Measurements from ENCODE around the gene KIZ. TPM values are rescaled to one million over a fixed set of nuclear protein-coding genes. Genes with fewer than 3 reads are reported as not detected.
"Not testable (repeated sequence)": the region's sequence is repeated elsewhere in the genome, so short reads cannot be mapped to it uniquely, and the experiment has no call there.

Gene KIZ
- total RNA-seq, 2 donors from 2014 or later = 6.3 to 17.1 TPM

DNA sequence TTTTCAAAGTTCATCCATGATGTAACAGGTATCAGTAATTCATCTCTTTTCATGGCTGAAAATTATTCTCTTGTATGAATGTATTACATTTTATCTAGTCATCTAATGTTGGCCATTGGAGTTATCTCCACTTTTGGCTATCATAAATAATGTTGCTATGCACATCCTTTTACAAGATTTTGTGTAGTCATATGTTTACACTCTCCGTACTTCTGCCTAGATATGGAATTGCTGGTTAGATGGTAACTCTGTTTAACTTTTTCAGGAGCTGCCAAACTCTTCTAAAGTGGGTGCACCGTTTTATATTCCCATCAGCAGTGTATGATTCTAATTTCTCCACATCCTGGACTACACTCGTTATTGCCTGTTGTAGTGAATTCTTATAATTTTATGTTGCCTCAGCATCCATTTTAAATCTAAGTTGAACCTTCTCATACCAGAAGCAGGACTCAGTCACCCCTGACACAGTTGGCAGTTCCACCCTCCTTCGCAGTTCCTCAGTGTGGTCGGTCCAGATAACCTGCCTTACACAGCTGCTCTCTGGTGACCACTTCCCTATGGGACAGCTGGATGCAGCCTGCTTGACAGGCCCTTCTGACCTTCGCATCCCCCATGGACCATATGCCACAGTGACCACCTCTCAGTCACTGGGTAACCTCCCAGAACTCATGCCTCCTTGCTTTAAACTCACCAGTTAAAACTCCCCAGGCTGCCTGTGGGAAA, 33.9 kb downstream of the KIZ start:
- TF ChIP-seq, protein P1, sequence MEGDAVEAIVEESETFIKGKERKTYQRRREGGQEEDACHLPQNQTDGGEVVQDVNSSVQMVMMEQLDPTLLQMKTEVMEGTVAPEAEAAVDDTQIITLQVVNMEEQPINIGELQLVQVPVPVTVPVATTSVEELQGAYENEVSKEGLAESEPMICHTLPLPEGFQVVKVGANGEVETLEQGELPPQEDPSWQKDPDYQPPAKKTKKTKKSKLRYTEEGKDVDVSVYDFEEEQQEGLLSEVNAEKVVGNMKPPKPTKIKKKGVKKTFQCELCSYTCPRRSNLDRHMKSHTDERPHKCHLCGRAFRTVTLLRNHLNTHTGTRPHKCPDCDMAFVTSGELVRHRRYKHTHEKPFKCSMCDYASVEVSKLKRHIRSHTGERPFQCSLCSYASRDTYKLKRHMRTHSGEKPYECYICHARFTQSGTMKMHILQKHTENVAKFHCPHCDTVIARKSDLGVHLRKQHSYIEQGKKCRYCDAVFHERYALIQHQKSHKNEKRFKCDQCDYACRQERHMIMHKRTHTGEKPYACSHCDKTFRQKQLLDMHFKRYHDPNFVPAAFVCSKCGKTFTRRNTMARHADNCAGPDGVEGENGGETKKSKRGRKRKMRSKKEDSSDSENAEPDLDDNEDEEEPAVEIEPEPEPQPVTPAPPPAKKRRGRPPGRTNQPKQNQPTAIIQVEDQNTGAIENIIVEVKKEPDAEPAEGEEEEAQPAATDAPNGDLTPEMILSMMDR (IDR thresholded peaks at IDR 0.05) = no peak
- H3K9me3 ChIP-seq = no peaks in the 10 kb centered on the region
- H3K4me3 ChIP-seq = no peak overlapping the region
- H3K9ac ChIP-seq (ENCODE audit: low read depth in 2 of 2, low read length in 2 of 2) = no peak overlapping the region
- H3K4me1 ChIP-seq = no peaks in the 10 kb centered on the region
- intact Hi-C loops (cut with DNase I) = no loop called here
- no peak for DNase-seq
- H3K27me3 ChIP-seq = no peaks in the 10 kb centered on the region
- H3K36me3 ChIP-seq = no peaks in the 10 kb centered on the region
- no peak overlapping the region for H3K27ac ChIP-seq

DNA sequence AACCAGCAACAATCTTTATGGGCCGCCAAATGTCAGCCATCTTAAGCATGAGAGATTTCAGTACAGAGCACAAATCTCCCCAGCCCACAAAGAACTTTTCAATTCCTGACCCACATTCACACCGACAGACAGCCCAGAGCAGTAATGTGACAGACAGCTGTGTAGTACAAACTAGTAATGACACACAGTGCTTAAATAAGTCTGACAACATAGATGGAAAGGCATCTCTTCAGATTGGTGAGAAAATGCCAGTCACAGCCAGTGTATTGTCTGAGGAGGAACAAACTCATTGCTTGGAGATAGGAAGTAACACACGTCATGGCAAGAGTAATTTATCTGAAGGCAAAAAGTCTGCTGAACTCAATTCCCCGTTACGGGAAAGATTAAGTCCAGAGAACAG, 36.0 kb downstream of the KIZ start:
- Histone ChIP-seq H3K27me3 (no peaks in the 10 kb centered on the region), H3K9ac (ENCODE audit: low read depth in 2 of 2, low read length in 2 of 2) (no peak overlapping the region), H3K27ac (no peak overlapping the region), H3K9me3 (no peaks in the 10 kb centered on the region), H3K4me3 (no peak overlapping the region), H3K4me1 (no peaks in the 10 kb centered on the region), H3K36me3 (no peaks in the 10 kb centered on the region)
- DNase-seq = no peak
- TF ChIP-seq, protein P1 (IDR thresholded peaks at IDR 0.05) = no peak
- intact Hi-C loops (cut with DNase I) = no loop called here

DNA sequence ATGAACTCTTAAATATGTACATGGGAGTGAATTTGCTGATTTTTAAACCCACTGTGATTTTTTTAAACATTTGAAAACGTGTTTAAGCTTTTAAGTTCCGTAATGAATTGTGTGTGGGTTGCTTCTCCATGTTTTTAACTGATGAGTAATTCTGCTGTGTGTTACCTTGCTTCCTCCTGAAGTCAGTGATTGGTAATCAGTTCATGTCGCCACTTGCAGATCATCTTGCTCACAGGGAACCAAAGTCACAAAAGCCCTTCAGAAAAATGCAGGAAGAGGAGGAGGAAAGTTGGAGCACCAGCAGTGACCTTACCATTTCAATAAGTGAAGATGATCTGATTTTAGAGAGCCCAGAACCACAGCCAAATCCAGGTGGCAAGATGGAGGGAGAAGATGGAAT, 36.7 kb downstream of the KIZ start:
- Histone ChIP-seq H3K9me3 (no peaks in the 10 kb centered on the region), H3K27me3 (no peaks in the 10 kb centered on the region), H3K36me3 (no peaks in the 10 kb centered on the region), H3K27ac (no peak overlapping the region), H3K9ac (ENCODE audit: low read depth in 2 of 2, low read length in 2 of 2) (no peak overlapping the region), H3K4me3 (no peak overlapping the region), H3K4me1 (no peaks in the 10 kb centered on the region)
- TF ChIP-seq, protein P1 (IDR thresholded peaks at IDR 0.05) = no peak
- intact Hi-C loops (cut with DNase I) = no loop called here
- DNase-seq = no peak

DNA sequence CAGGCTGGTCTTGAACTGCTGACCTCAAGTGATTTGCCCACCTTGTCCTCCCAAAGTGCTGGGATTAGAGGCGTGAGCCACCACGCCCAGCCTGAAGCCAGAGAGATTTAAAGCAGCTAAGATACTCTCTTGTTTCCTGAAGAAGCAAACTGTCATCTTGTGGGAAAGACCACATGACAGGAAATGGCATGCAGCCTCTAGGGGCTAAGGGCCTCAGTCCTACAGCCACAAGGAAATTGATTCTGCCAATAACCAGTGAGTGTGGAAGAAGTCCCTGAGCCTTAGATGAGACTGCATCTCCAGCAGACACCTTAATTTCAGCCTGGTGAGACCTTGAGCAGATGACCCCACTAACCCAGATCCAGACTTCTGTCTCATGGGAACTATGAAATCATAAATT, 40.9 kb downstream of the KIZ start:
- no peaks in the 10 kb centered on the region for H3K9me3 ChIP-seq
- H3K27me3 ChIP-seq = no peaks in the 10 kb centered on the region
- no peak for DNase-seq
- intact Hi-C loops (cut with DNase I) = no loop called here
- TF ChIP-seq, protein P1 (IDR thresholded peaks at IDR 0.05) = no peak
- H3K9ac ChIP-seq (ENCODE audit: low read depth in 2 of 2, low read length in 2 of 2) = no peak overlapping the region
- H3K27ac ChIP-seq = no peak overlapping the region
- no peak overlapping the region for H3K4me3 ChIP-seq
- H3K36me3 ChIP-seq = no peaks in the 10 kb centered on the region
- no peaks in the 10 kb centered on the region for H3K4me1 ChIP-seq

DNA sequence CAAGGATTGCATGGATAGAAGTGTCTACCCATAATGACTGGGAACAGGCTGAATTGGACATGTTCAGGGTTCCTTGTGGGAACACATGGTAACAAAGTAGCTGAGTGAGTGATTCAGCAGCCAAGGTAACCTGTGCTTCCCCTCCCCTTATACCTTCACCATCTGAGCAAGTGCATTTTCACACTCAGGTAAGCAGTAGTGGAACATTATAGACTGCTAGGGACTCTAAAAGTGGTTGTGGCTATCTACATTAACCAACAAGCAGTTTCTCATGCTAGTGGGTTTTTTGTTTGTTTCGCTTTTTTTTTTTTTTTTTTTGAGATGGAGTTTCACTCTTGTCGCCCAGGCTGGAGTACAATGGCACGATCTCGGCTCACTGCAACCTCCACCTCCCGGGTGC, 41.4 kb downstream of the KIZ start:
- intact Hi-C loops (cut with DNase I) = no loop called here
- Histone ChIP-seq H3K27me3 (no peaks in the 10 kb centered on the region), H3K9me3 (no peaks in the 10 kb centered on the region), H3K4me1 (no peaks in the 10 kb centered on the region), H3K36me3 (no peaks in the 10 kb centered on the region), H3K4me3 (no peak overlapping the region), H3K27ac (no peak overlapping the region), H3K9ac (ENCODE audit: low read depth in 2 of 2, low read length in 2 of 2) (no peak overlapping the region)
- TF ChIP-seq, protein P1 (IDR thresholded peaks at IDR 0.05) = no peak
- no peak for DNase-seq

DNA sequence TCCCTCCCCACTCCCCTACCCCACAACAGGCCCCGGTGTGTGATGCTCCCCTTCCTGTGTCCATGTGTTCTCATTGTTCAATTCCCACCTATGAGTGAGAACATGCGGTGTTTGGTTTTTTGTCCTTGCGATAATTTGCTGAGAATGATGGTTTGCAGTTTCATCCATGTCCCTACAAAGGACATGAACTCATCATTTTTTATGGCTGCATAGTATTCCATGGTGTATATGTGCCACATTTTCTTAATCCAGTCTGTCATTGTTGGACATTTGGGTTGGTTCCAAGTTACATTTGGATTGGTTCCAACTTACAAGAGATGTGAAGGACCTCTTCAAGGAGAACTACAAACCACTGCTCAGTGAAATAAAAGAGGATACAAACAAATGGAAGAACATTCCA, 42.2 kb downstream of the KIZ start:
- intact Hi-C loops (cut with DNase I); H3K9me3 ChIP-seq; DNase-seq: not testable (repeated sequence)

More for the DNA sequence above, 42.2 kb downstream of the KIZ start:
- not testable (repeated sequence) for H3K36me3 ChIP-seq; H3K9ac ChIP-seq (ENCODE audit: low read depth in 2 of 2, low read length in 2 of 2); H3K4me1 ChIP-seq; H3K27ac ChIP-seq; H3K4me3 ChIP-seq; H3K27me3 ChIP-seq
